Kidney (tissue), 14 donors: ENCODE measurements around the gene LMAN2. TPM values are rescaled to one million over a fixed set of nuclear protein-coding genes. Genes with fewer than 3 reads are reported as not detected.

Experiments used
- DNase-seq, 5 donors: peaks; one replicate each; pipeline ENCODE4 v3.0.0-alpha.2; 2013 to 2020
- FAIRE-seq: peaks from 2 replicates; lab custom pipeline; 2012; peaks lifted over from hg19 to GRCh38; lab: Jason Lieb, UNC
- H3K27ac ChIP-seq, 2 donors: one replicate each; pipeline ENCODE4 v1.7.0; 2013; ENCODE audit warnings: low read depth in 2 of 2, low read length in 2 of 2, inconsistent platforms in 1 of 2
- H3K27me3 ChIP-seq: one replicate; pipeline ENCODE4 v1.7.1; 2013; ENCODE audit warnings: low read length, inconsistent platforms; ENCODE audit not compliant: control insufficient read depth, insufficient read depth
- H3K36me3 ChIP-seq, 3 donors: one replicate each; pipeline versions ENCODE4 v1.7.0 to v1.7.1; 2013; ENCODE audit warnings: low read length in 3 of 3, control low read depth in 1 of 3, inconsistent platforms in 1 of 3; ENCODE audit not compliant: insufficient read depth in 3 of 3, control insufficient read depth in 2 of 3
- H3K4me1 ChIP-seq, 3 donors: one replicate each; pipeline versions ENCODE4 v1.7.0 to v1.7.1; 2013; ENCODE audit warnings: low read length in 3 of 3, inconsistent platforms in 1 of 3, low read depth in 1 of 3; ENCODE audit not compliant: control insufficient read depth in 2 of 3, insufficient read depth in 2 of 3
- H3K4me3 ChIP-seq, 3 donors: one replicate each; pipeline versions ENCODE4 v1.7.0 to v1.8.1; 2013; ENCODE audit warnings: low read length in 3 of 3, control low read depth in 1 of 3, inconsistent platforms in 1 of 3
- H3K9ac ChIP-seq, 3 donors: one replicate each; pipeline versions ENCODE4 v1.7.0 to v1.7.1; 2013; ENCODE audit warnings: low read length in 3 of 3, control low read depth in 1 of 3, inconsistent platforms in 1 of 3
- H3K9me3 ChIP-seq, 3 donors: one replicate each; pipeline versions ENCODE4 v1.7.0 to v1.7.1; 2013; ENCODE audit warnings: low read length in 3 of 3, control low read depth in 1 of 3, inconsistent platforms in 1 of 3; ENCODE audit not compliant: control insufficient read depth in 2 of 3, insufficient read depth in 1 of 3
- intact Hi-C: fragments of 100-400 bp; cut with DNase I; formaldehyde crosslinking; loops from one replicate; pipeline ENCODE4 v1.11.1; 2022
- polyA plus RNA-seq: library from polyadenylated mRNA; stranded (reverse); fragments of 350-450 nt; fragmentation: Illumina TruSeq; extraction: RNeasy Lipid Tissue Mini Kit (QIAGEN cat#74804); gene quantifications from one replicate; pipeline ENCODE4 v1.2.3, GENCODE V29; 2014; ENCODE audit warnings: low read depth, low replicate concordance; ENCODE audit not compliant: insufficient read depth
- total RNA-seq: library from RNA; stranded (reverse); fragmentation: NEBNext Ultra II Directional; extraction: Animal tissue kit (Norgen Biotek cat#: 25700); gene quantifications from one replicate; pipeline ENCODE4 v1.2.1, GENCODE V29; 2021
- TF ChIP-seq, protein P1 (sequence below): IDR thresholded peaks from 3 replicates; pipeline ENCODE4 v1.5.1; 2012; ENCODE audit warnings: mild to moderate bottlenecking, moderate library complexity, borderline replicate concordance; ENCODE audit not compliant: insufficient read depth; ENCODE audit errors: extremely low read depth
- donor health status: control.
- donor health status: control.
- donor health status: control.
- donor health status: control.
- donor health status: control.
- donor health status: DM: yes; HTN: yes; CAD: no.
- donor health status: Normal renal cell carcinoma (clear cell type).

The LMAN2 gene
- total and polyA plus RNA-seq, 2 donors from 2014 or later: 137 to 190 TPM

DNA sequence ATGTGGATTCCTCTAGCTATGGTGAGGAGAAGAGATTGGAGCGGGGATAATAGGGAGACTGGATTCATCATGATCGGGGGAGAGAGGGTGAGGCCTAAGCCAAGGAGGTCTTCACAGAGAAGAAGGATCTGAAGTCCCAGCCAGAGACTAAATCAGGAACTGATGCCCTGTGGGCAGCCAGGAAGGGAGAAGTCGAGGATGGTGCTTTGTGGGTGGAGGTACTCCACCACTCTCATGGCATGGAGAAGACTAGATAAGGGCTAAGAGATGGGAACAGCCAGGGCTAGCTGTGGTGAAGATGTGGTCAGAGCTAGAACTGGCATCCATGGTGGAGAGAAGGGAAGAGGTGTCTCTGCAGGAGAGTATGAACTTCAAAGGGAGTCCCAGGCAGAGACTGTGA, 3.2 kb upstream of the LMAN2 start:
- no peak overlapping the region for H3K27ac ChIP-seq
- H3K4me3 ChIP-seq: no peak overlapping the region
- TF ChIP-seq, protein P1, sequence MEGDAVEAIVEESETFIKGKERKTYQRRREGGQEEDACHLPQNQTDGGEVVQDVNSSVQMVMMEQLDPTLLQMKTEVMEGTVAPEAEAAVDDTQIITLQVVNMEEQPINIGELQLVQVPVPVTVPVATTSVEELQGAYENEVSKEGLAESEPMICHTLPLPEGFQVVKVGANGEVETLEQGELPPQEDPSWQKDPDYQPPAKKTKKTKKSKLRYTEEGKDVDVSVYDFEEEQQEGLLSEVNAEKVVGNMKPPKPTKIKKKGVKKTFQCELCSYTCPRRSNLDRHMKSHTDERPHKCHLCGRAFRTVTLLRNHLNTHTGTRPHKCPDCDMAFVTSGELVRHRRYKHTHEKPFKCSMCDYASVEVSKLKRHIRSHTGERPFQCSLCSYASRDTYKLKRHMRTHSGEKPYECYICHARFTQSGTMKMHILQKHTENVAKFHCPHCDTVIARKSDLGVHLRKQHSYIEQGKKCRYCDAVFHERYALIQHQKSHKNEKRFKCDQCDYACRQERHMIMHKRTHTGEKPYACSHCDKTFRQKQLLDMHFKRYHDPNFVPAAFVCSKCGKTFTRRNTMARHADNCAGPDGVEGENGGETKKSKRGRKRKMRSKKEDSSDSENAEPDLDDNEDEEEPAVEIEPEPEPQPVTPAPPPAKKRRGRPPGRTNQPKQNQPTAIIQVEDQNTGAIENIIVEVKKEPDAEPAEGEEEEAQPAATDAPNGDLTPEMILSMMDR: no peak
- no peaks in the 10 kb centered on the region for H3K36me3 ChIP-seq
- no peak overlapping the region for H3K9ac ChIP-seq
- FAIRE-seq: no peak
- peak in 1 of 5 donors; percentile 7 for DNase-seq
- H3K27me3 ChIP-seq: no peaks in the 10 kb centered on the region
- peaks cover 4 to 27% (median 12%) of the 10 kb centered on the region in 3 donors for H3K4me1 ChIP-seq
- intact Hi-C loops: no loop called here
- no peaks in the 10 kb centered on the region for H3K9me3 ChIP-seq

DNA sequence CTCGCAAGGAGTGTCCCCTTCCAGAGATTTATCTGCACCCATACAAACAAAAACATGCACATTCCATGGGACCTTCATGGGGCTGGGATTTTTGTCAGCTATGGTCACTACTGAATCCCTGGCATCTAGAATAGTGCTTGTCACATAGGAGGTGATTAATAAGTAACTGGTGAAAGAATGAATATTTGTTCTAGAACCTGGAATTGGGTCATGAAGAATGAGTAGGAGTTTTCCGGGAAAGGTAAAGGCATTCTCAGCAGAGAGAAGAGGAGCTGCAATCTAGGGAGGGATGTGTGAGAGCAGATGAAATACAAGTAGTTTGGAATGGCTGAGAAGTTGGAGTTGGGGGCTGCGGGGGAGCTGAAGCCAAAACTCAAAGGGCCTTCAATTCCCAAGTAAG, 2.8 kb upstream of the LMAN2 start:
- TF ChIP-seq, protein P1: no peak
- Histone ChIP-seq H3K27ac (no peak overlapping the region), H3K4me1 (peaks cover 4 to 26% (median 13%) of the 10 kb centered on the region in 3 donors), H3K9me3 (no peaks in the 10 kb centered on the region), H3K9ac (no peak overlapping the region), H3K27me3 (no peaks in the 10 kb centered on the region), H3K36me3 (no peaks in the 10 kb centered on the region), H3K4me3 (no peak overlapping the region)
- DNase-seq (no peak), FAIRE-seq (no peak)
- intact Hi-C loops: no loop called here

DNA sequence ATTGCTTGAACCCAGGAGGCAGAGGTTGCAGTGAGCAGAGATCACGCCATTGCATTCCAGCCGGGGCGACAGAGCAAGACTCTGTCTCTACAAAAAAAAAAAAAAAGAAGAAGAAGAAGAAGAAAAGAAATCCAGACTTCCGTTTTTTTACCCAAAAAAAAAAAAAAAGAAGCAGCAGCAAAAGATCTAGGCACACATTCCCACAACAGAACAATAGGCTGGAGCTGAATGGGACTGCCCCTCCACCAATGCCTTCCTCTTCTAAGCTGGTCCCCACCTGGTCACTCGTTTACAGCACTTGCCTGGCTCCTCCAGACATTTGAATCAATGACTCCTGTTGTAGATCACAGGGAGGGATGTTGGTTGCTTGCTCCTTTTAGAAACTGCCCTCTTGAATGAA, 1.6 kb upstream of the LMAN2 start:
- TF ChIP-seq, protein P1: no peak
- no peaks in the 10 kb centered on the region for H3K9me3 ChIP-seq
- H3K36me3 ChIP-seq: no peaks in the 10 kb centered on the region
- intact Hi-C loops: no loop called here
- H3K4me1 ChIP-seq: peaks cover 4 to 24% (median 13%) of the 10 kb centered on the region in 3 donors
- H3K27me3 ChIP-seq: no peaks in the 10 kb centered on the region
- no peak overlapping the region for H3K27ac ChIP-seq
- no peak overlapping the region for H3K9ac ChIP-seq
- H3K4me3 ChIP-seq: no peak overlapping the region
- DNase-seq: no peak
- no peak for FAIRE-seq
